Measurements from ENCODE around the gene BCAS1.

Gene BCAS1

GRCh38 chr20:53964501-53965253, 105.7 kb downstream of the BCAS1 start:
- TF ChIP-seq, protein P1, sequence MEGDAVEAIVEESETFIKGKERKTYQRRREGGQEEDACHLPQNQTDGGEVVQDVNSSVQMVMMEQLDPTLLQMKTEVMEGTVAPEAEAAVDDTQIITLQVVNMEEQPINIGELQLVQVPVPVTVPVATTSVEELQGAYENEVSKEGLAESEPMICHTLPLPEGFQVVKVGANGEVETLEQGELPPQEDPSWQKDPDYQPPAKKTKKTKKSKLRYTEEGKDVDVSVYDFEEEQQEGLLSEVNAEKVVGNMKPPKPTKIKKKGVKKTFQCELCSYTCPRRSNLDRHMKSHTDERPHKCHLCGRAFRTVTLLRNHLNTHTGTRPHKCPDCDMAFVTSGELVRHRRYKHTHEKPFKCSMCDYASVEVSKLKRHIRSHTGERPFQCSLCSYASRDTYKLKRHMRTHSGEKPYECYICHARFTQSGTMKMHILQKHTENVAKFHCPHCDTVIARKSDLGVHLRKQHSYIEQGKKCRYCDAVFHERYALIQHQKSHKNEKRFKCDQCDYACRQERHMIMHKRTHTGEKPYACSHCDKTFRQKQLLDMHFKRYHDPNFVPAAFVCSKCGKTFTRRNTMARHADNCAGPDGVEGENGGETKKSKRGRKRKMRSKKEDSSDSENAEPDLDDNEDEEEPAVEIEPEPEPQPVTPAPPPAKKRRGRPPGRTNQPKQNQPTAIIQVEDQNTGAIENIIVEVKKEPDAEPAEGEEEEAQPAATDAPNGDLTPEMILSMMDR (IDR thresholded peaks at IDR 0.05; ENCODE audit: insufficient read depth, low read depth, low read length, missing control alignments) = no peak
- H3K4me3 ChIP-seq (ENCODE audit: low read length) = no peak overlapping the region
- DNase-seq (ENCODE audit: low read depth) = no peak

- TF ChIP-seq, protein P1 (IDR thresholded peaks at IDR 0.05; ENCODE audit: insufficient read depth, low read depth, low read length, missing control alignments) = no peak
- no peak overlapping the region for H3K4me3 ChIP-seq (ENCODE audit: low read length)
- DNase-seq (ENCODE audit: low read depth) = peak; percentile 84
Observed at GRCh38 chr20:53964067-53964466, 106.3 kb downstream of the BCAS1 start.

- H3K4me3 ChIP-seq (ENCODE audit: low read length) = no peak overlapping the region
- DNase-seq (ENCODE audit: low read depth) = no peak
- TF ChIP-seq, protein P1 (IDR thresholded peaks at IDR 0.05; ENCODE audit: insufficient read depth, low read depth, low read length, missing control alignments) = no peak
Observed at GRCh38 chr20:53963635-53964034, 106.8 kb downstream of the BCAS1 start.

- H3K4me3 ChIP-seq (ENCODE audit: low read length) = no peak overlapping the region
- DNase-seq (ENCODE audit: low read depth) = no peak
- TF ChIP-seq, protein P1 (IDR thresholded peaks at IDR 0.05; ENCODE audit: insufficient read depth, low read depth, low read length, missing control alignments) = no peak
Observed at GRCh38 chr20:53962388-53962787, 108.0 kb downstream of the BCAS1 start.

- TF ChIP-seq, protein P1 (IDR thresholded peaks at IDR 0.05; ENCODE audit: insufficient read depth, low read depth, low read length, missing control alignments) = no peak
- H3K4me3 ChIP-seq (ENCODE audit: low read length) = no peak overlapping the region
- DNase-seq (ENCODE audit: low read depth) = peak; percentile 24
Observed at GRCh38 chr20:53961527-53961926, 108.9 kb downstream of the BCAS1 start.

DNA sequence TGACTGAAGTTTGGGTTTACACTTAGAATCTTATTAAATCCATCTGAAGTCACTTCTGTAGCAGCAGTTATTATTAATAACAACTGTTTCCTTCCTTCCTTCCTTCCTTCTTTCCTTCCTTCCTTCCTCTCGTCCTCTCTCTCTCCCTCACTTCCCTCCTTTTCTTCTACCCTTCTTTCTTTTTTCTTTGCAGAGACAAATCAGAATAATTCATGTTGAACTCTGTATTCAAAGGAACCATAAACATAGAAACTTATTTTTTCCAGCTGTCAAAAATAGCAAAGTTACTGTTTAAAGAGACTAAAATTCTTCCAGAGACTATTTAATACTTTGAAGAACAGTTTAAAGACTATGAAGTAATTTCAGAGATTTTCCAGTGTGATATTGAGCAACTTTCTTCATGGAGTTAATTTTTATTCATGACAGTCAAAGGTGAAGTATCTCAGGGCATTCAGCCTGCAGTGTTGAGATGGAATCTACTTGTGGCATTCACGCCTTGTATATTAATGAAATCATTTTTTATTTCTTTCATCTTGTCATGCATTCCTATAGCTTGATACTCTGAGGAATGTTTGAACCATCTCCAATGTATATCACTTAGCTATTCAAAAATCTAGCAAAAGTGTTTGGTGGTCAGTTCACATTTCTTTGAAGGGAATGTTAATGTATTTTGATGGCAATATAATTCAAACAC, 109.7 kb downstream of the BCAS1 start:
- TF ChIP-seq, protein P1 (IDR thresholded peaks at IDR 0.05; ENCODE audit: insufficient read depth, low read depth, low read length, missing control alignments) = no peak
- DNase-seq (ENCODE audit: low read depth) = no peak
- no peak overlapping the region for H3K4me3 ChIP-seq (ENCODE audit: low read length)
